Adrenal gland (tissue), 5 donors: Measurements from ENCODE around the gene ADAMTS16.

Source experiments
- CTCF ChIP-seq, 6 experiments: fragments of 450-650 bp in 4 of 6; fragments of 200-600 bp in 2 of 6; sonication (generic) in 1 of 6; IDR thresholded peaks; 1 replicate in 5 of 6; 2 replicates in 1 of 6; pipeline versions ENCODE4 v1.5.1 to v1.8.0; 2016 to 2021; ENCODE audit warnings: antibody characterized with exemption in 6 of 6, mild to moderate bottlenecking in 2 of 6, moderate library complexity in 1 of 6
- POLR2A ChIP-seq, 2 donors: fragments of 450-650 bp; IDR thresholded peaks; one replicate each; pipeline ENCODE4 v1.6.1; 2017; ENCODE audit warnings: antibody characterized with exemption in 2 of 2, mild to moderate bottlenecking in 2 of 2, moderate library complexity in 1 of 2
- donor health status: DM: no; HTN: no; CAD: no.

- TF ChIP-seq CTCF (IDR thresholded peaks at IDR 0.05) = no peak
- TF ChIP-seq POLR2A (IDR thresholded peaks at IDR 0.05) = no peak
These were observed 178.5 kb downstream of the ADAMTS16 start for GRCh38 chr5:5318426-5319190.
